HCT116 (cell line): Measurements from ENCODE around the gene KRT37. TPM values are rescaled to one million over a fixed set of nuclear protein-coding genes. Genes with fewer than 3 reads are reported as not detected.
"Not testable (repeated sequence)": the region's sequence is repeated elsewhere in the genome, so short reads cannot be mapped to it uniquely, and the experiment has no call there.

Experiments
- ATAC-seq: fragments of 200-7000 bp; cut with Tn5 transposase; 2 replicates; pipeline ENCODE4 v1.9.1; 2020; ENCODE audit warnings: mild to moderate bottlenecking, moderate library complexity
- BruUV-seq: library from RNA; stranded (reverse); fragments of 400-500 nt; replicated peaks from 2 replicates; lab custom pipeline; 2021; lab: Mats Ljungman, UMichigan
- CTCF ChIA-PET: fragments of 300-600 bp; sonication (Branson Sonifier 250); formaldehyde crosslinking; loops from one replicate; lab custom pipeline; 2021; ENCODE audit warnings: antibody characterized with exemption; lab: Charles Lee
- POLR2A ChIA-PET: fragments of 300-600, 350-600 bp; sonication (Branson Sonifier 250); formaldehyde crosslinking; loops from one replicate; lab custom pipeline; 2021; ENCODE audit warnings: antibody characterized with exemption; lab: Charles Lee
- RAD21 ChIA-PET, 2 experiments: fragments of 300-600 bp; sonication (Branson Sonifier 250); formaldehyde crosslinking; loops; one replicate each; lab custom pipeline; 2023; ENCODE audit warnings: low total read pairs in 2 of 2; ENCODE audit not compliant: uncharacterized antibody in 2 of 2, unreplicated experiment in 2 of 2, low non-redundant PET in 1 of 2; lab: Charles Lee
- DNase-seq: peaks from one replicate; pipeline ENCODE4 v3.0.0-alpha.2; 2010; ENCODE audit warnings: low read depth, low spot score
- H2AFZ ChIP-seq: fragments of 200-600 bp; shearing (Covaris generic), sonication (generic); 2 replicates; pipeline ENCODE4 v1.6.1; 2017; ENCODE audit warnings: low read depth, mixed run types, mixed read lengths, antibody characterized with exemption, low read length; ENCODE audit not compliant: poor library complexity, severe bottlenecking
- H3K27ac ChIP-seq: 2 replicates; pipeline ENCODE4 v1.5.1; 2012; ENCODE audit warnings: low read depth, low read length
- H3K27me3 ChIP-seq: fragments of 200-600 bp; sonication (generic); 2 replicates; pipeline ENCODE4 v1.6.1; 2016; ENCODE audit warnings: mixed run types, low read length, mixed read lengths; ENCODE audit not compliant: insufficient read depth
- H3K36me3 ChIP-seq, 2 experiments: fragments of 200-500 bp in 1 of 2; fragments of 200-600 bp in 1 of 2; sonication (Bioruptor generic) in 1 of 2; sonication (generic) in 1 of 2; 2 replicates each; pipeline versions ENCODE4 v1.5.1 to v1.6.1; 2014 to 2016; ENCODE audit warnings: low read length in 2 of 2, inconsistent platforms in 1 of 2, mixed read lengths in 1 of 2, mixed run types in 1 of 2; ENCODE audit not compliant: insufficient read depth in 2 of 2, control insufficient read depth in 1 of 2
- H3K4me1 ChIP-seq, 2 experiments: fragments of 200-600 bp in 1 of 2; sonication (generic) in 1 of 2; 2 replicates each; pipeline versions ENCODE4 v1.5.1 to v1.6.1; 2012 to 2017; ENCODE audit warnings: low read length in 2 of 2, inconsistent platforms in 1 of 2, mild to moderate bottlenecking in 1 of 2, mixed read lengths in 1 of 2, mixed run types in 1 of 2, moderate library complexity in 1 of 2; ENCODE audit not compliant: insufficient read depth in 2 of 2, control insufficient read depth in 1 of 2
- H3K4me2 ChIP-seq: fragments of 200-600 bp; sonication (generic); 2 replicates; pipeline ENCODE4 v1.6.1; 2017; ENCODE audit warnings: mixed run types, low read length, mixed read lengths
- H3K4me3 ChIP-seq, 2 experiments: fragments of 200-600 bp in 1 of 2; sonication (generic) in 1 of 2; replicated peaks in 1 of 2; 2 replicates each; pipeline ENCODE4 v1.5.1; 2011 to 2016; ENCODE audit warnings: low read length in 2 of 2, control low read depth in 1 of 2, low read depth in 1 of 2, mild to moderate bottlenecking in 1 of 2, mixed read lengths in 1 of 2, mixed run types in 1 of 2
- H3K79me2 ChIP-seq: fragments of 200-600 bp; sonication (generic); 2 replicates; pipeline ENCODE4 v1.6.1; 2017; ENCODE audit warnings: mild to moderate bottlenecking, mixed run types, low read length, moderate library complexity, mixed read lengths; ENCODE audit not compliant: insufficient read depth
- H3K9ac ChIP-seq: fragments of 200-600 bp; sonication (generic); 2 replicates; pipeline ENCODE4 v1.6.1; 2016; ENCODE audit warnings: low read length, mixed read lengths
- H3K9me2 ChIP-seq: fragments of 200-600 bp; sonication (generic), shearing (Covaris generic); 2 replicates; pipeline ENCODE4 v1.6.1; 2017; ENCODE audit warnings: mixed run types, mild to moderate bottlenecking, moderate library complexity; ENCODE audit not compliant: insufficient read depth
- H3K9me3 ChIP-seq, 2 experiments: fragments of 200-500 bp in 1 of 2; fragments of 200-600 bp in 1 of 2; sonication (Bioruptor generic) in 1 of 2; sonication (generic) in 1 of 2; 2 replicates each; pipeline ENCODE4 v1.6.1; 2014 to 2017; ENCODE audit warnings: low read length in 2 of 2, mixed read lengths in 2 of 2, inconsistent platforms in 1 of 2, low read depth in 1 of 2, mild to moderate bottlenecking in 1 of 2, mixed run types in 1 of 2, moderate library complexity in 1 of 2; ENCODE audit not compliant: control insufficient read depth in 1 of 2, insufficient read depth in 1 of 2
- H4K20me1 ChIP-seq: fragments of 200-600 bp; sonication (generic), shearing (Covaris generic); 2 replicates; pipeline ENCODE4 v1.6.1; 2017; ENCODE audit warnings: mixed run types, mild to moderate bottlenecking, moderate library complexity; ENCODE audit not compliant: insufficient read depth
- CBX3 ChIP-seq: IDR thresholded peaks from 2 replicates; pipeline ENCODE4 v1.6.1; 2012; ENCODE audit warnings: low read depth
- EGR1 ChIP-seq: IDR thresholded peaks from 2 replicates; pipeline ENCODE4 v1.6.1; 2012; ENCODE audit warnings: low read depth
- ELF1 ChIP-seq: IDR thresholded peaks from 2 replicates; pipeline ENCODE4 v1.6.1; 2012; ENCODE audit warnings: low read depth, borderline replicate concordance
- EZH2phosphoT487 ChIP-seq: fragments of 200-600 bp; IDR thresholded peaks from 2 replicates; pipeline ENCODE4 v1.6.1; 2018; ENCODE audit warnings: antibody characterized with exemption, borderline replicate concordance
- FOSL1 ChIP-seq: IDR thresholded peaks from 2 replicates; pipeline ENCODE4 v1.6.1; 2012; ENCODE audit warnings: low read depth
- JUND ChIP-seq: IDR thresholded peaks from 2 replicates; pipeline ENCODE4 v1.6.1; 2012
- POLR2A ChIP-seq: IDR thresholded peaks from 2 replicates; pipeline ENCODE4 v1.7.0; 2011; ENCODE audit warnings: borderline replicate concordance; ENCODE audit not compliant: insufficient read depth, insufficient read length; ENCODE audit errors: extremely low read depth
- RAD21 ChIP-seq: IDR thresholded peaks from 2 replicates; pipeline ENCODE4 v1.6.1; 2012; ENCODE audit warnings: low read depth, mild to moderate bottlenecking
- SP1 ChIP-seq: IDR thresholded peaks from 2 replicates; pipeline ENCODE4 v1.6.1; 2012; ENCODE audit warnings: low read depth
- SRF ChIP-seq: IDR thresholded peaks from 2 replicates; pipeline ENCODE4 v1.6.1; 2012; ENCODE audit warnings: low read depth
- TCF7L2 ChIP-seq: IDR thresholded peaks from 2 replicates; pipeline ENCODE4 v1.7.0; 2011; ENCODE audit warnings: borderline replicate concordance, inconsistent platforms; ENCODE audit not compliant: insufficient read depth, insufficient read length; ENCODE audit errors: extremely low read depth
- ZBTB33 ChIP-seq: IDR thresholded peaks from 2 replicates; pipeline ENCODE4 v1.6.1; 2011; ENCODE audit warnings: mild to moderate bottlenecking, low read length, moderate library complexity; ENCODE audit not compliant: insufficient replicate concordance; ENCODE audit errors: extremely low read depth
- ZFX ChIP-seq: fragments of 450-650 bp; IDR thresholded peaks from 2 replicates; pipeline ENCODE4 v1.6.1; 2017
- intact Hi-C: fragments of 100-400 bp; cut with micrococcal nuclease; formaldehyde crosslinking; loops from 2 replicates; pipeline ENCODE4 v1.10.0; 2022
- total RNA-seq: library from RNA; stranded (reverse); gene quantifications from one replicate; pipeline ENCODE4 v1.2.1, GENCODE V29; 2021; ENCODE audit not compliant: unreplicated experiment
- TF ChIP-seq, protein P1 (sequence below): IDR thresholded peaks from 2 replicates; pipeline ENCODE4 v1.6.1; 2012

The KRT37 gene
- total RNA-seq, 1 experiment from 2014 or later = not detected

GRCh38 chr17:41381943-41382342 is 42.4 kb downstream of the KRT37 start, which contains the start of gene KRT34:
TSS of gene KRT34 (minus strand) at chr17:41382306. CDS start at chr17:41382246, 60 bp downstream.
- RAD21 ChIA-PET, H3K36me3 ChIP-seq, H3K9me3 ChIP-seq, H3K4me2 ChIP-seq, H3K9ac ChIP-seq, POLR2A ChIA-PET, ATAC-seq, H3K27ac ChIP-seq, H3K27me3 ChIP-seq, CTCF ChIA-PET, H3K79me2 ChIP-seq, BruUV-seq, intact Hi-C loops, H2AFZ ChIP-seq, H3K9me2 ChIP-seq, DNase-seq, H4K20me1 ChIP-seq, H3K4me3 ChIP-seq: not testable (repeated sequence)
- H3K4me1 ChIP-seq = peaks cover 0 to 14% of the 10 kb centered on the region in 2 experiments; a peak in 2 of 4 replicates

GRCh38 chr17:41380091-41380490 is 44.3 kb downstream of the KRT37 start:
- H3K4me1 ChIP-seq = peaks cover 0 to 14% of the 10 kb centered on the region in 2 experiments; a peak in 2 of 4 replicates
- BruUV-seq, CTCF ChIA-PET, H3K9me3 ChIP-seq, RAD21 ChIA-PET, intact Hi-C loops, H3K27me3 ChIP-seq, H3K4me3 ChIP-seq, H3K79me2 ChIP-seq, H3K9me2 ChIP-seq, H3K27ac ChIP-seq, H3K36me3 ChIP-seq, H4K20me1 ChIP-seq, DNase-seq, POLR2A ChIA-PET, H3K9ac ChIP-seq: not testable (repeated sequence)
- peak overlapping the region; percentile 7; the same call in 1 of the 2 replicates for H3K4me2 ChIP-seq
- ATAC-seq = peak; percentile 20; the same call in 1 of the 2 replicates
- H2AFZ ChIP-seq = peak overlapping the region; percentile 13

DNA sequence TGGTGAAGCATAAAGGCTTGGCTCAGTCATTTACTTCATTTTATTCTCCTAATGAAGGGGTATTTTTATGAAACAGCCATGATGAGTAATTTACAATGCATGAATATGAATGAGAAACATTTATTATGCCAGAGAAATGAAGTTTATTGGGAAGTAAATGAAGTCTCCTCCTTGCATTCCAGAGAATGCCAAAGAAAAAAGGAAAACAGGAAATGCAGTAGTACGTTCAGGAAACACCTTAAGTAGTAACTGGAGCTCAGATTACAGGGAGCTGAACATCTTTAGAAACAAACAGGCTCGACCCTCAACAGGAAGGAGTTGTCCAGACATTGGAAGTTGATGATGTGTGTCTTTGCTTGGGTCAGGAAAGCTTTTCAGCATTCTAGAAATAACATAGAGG is 46.8 kb downstream of the KRT37 start:
- no peak for DNase-seq
- Histone ChIP-seq H3K27ac (no peak overlapping the region), H4K20me1 (no peaks in the 10 kb centered on the region)
- no peak for TF ChIP-seq ELF1
- TF ChIP-seq SRF = no peak
- no peak for TF ChIP-seq FOSL1
- no peak for TF ChIP-seq CBX3
- TF ChIP-seq EZH2phosphoT487 = no peak
- no peak for TF ChIP-seq ZFX
- TF ChIP-seq, protein P1, sequence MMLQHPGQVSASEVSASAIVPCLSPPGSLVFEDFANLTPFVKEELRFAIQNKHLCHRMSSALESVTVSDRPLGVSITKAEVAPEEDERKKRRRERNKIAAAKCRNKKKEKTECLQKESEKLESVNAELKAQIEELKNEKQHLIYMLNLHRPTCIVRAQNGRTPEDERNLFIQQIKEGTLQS = no peak
- TF ChIP-seq JUND = no peak
- no peak for TF ChIP-seq TCF7L2
- no peak for TF ChIP-seq ZBTB33
- TF ChIP-seq EGR1 = no peak
- no peak for TF ChIP-seq SP1
- no peak for TF ChIP-seq POLR2A
- TF ChIP-seq RAD21 = no peak

More for the DNA sequence above, 46.8 kb downstream of the KRT37 start:
- no peaks in the 10 kb centered on the region; a peak in 2 of 4 replicates for H3K9me3 ChIP-seq
- intact Hi-C loops = no loop called here
- H3K27me3 ChIP-seq = no peaks in the 10 kb centered on the region
- no peak overlapping the region for H3K4me2 ChIP-seq
- no peak for ATAC-seq
- H3K4me3 ChIP-seq = no peak overlapping the region
- RAD21 ChIA-PET = no interaction called here
- BruUV-seq = no TSS peak
- H3K4me1 ChIP-seq = peaks cover 0 to 14% of the 10 kb centered on the region in 2 experiments; a peak in 2 of 4 replicates
- CTCF ChIA-PET = no interaction called here
- H3K79me2 ChIP-seq = no peaks in the 10 kb centered on the region
- H3K36me3 ChIP-seq = no peaks in the 10 kb centered on the region
- POLR2A ChIA-PET = no interaction called here
- H3K9me2 ChIP-seq = no peaks in the 10 kb centered on the region
- no peak overlapping the region for H3K9ac ChIP-seq
- H2AFZ ChIP-seq = no peak overlapping the region
